Measurements from ENCODE around the gene MLIP. TPM values are rescaled to one million over a fixed set of nuclear protein-coding genes. Genes with fewer than 3 reads are reported as not detected.
"Not testable (repeated sequence)": the region's sequence is repeated elsewhere in the genome, so short reads cannot be mapped to it uniquely, and the experiment has no call there.

MLIP gene
- not detected for total RNA-seq

- ChIA-PET POLR2A (no interaction called here), CTCF (no interaction called here)
- Mint-ChIP-seq H3K9me3 (no peaks in the 10 kb centered on the region), H3K27me3 (no peaks in the 10 kb centered on the region), H3K4me1 (no peaks in the 10 kb centered on the region), H3K27ac (no peak within 1 kb of the TSS), H3K36me3 (ENCODE audit: low read depth) (no peaks in the 10 kb centered on the region), H3K4me3 (no peak within 1 kb of the TSS)
- DNase-seq: no peak
Measured at GRCh38 chr6:54111341-54112045, at the start of gene MLIP. Gene MLIP (plus strand): TSS chr6:54111443. CDS start chr6:54111480, 37 bp downstream.

DNA sequence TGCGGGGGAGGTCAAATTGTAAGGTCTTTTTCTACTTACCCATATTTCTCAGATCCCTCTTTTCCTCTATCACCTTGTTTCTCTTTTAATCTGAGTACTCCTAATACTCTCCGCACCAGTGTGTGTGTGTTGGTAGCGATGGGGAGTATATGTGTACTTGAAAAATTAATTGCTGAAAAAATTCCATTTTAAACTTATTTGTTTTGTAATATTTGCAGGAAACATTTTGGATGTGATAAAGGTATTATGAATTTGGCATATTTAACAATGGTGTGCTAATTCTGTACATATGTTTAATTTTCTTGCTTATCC lies 48.1 kb upstream of the MLIP start:
- CTCF ChIA-PET: no interaction called here

DNA sequence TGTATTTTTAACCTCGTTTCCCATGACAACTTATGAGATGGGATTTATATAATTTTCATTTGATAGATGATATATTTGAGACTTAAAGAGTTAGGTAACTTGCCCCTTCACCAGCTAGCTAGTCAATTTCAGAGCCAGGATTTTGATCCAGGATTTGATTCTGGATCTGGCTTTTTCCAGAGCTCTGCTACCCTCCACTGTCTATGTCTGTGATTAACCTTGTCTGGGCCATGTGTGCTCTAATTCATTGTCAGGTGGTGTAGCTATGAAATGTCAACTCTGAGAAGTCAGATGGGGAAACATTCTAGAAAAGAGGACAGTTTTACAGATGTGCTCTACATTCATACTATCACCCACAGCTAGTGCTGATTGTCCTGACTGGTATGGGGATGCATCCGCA lies 42.5 kb upstream of the MLIP start:
- Mint-ChIP-seq H3K27ac (no peak overlapping the region), H3K9me3 (no peaks in the 10 kb centered on the region), H3K4me1 (no peaks in the 10 kb centered on the region), H3K4me3 (no peak overlapping the region), H3K36me3 (ENCODE audit: low read depth) (no peaks in the 10 kb centered on the region), H3K27me3 (no peaks in the 10 kb centered on the region)
- no peak for DNase-seq
- ChIA-PET POLR2A (no interaction called here), CTCF (no interaction called here)

More for the DNA sequence above, 48.1 kb upstream of the MLIP start:
- Mint-ChIP-seq H3K27me3 (no peaks in the 10 kb centered on the region), H3K36me3 (ENCODE audit: low read depth) (no peaks in the 10 kb centered on the region), H3K27ac (no peak overlapping the region), H3K9me3 (no peaks in the 10 kb centered on the region), H3K4me3 (no peak overlapping the region), H3K4me1 (no peaks in the 10 kb centered on the region)
- DNase-seq: no peak
- POLR2A ChIA-PET: no interaction called here

GRCh38 chr6:54070025-54070424 lies 41.2 kb upstream of the MLIP start:
- CTCF ChIA-PET: no interaction called here
- Mint-ChIP-seq H3K4me1 (no peaks in the 10 kb centered on the region), H3K4me3 (no peak overlapping the region), H3K9me3 (no peaks in the 10 kb centered on the region), H3K27me3 (no peaks in the 10 kb centered on the region), H3K36me3 (ENCODE audit: low read depth) (no peaks in the 10 kb centered on the region), H3K27ac (no peak overlapping the region)
- POLR2A ChIA-PET: no interaction called here
- DNase-seq: no peak

DNA sequence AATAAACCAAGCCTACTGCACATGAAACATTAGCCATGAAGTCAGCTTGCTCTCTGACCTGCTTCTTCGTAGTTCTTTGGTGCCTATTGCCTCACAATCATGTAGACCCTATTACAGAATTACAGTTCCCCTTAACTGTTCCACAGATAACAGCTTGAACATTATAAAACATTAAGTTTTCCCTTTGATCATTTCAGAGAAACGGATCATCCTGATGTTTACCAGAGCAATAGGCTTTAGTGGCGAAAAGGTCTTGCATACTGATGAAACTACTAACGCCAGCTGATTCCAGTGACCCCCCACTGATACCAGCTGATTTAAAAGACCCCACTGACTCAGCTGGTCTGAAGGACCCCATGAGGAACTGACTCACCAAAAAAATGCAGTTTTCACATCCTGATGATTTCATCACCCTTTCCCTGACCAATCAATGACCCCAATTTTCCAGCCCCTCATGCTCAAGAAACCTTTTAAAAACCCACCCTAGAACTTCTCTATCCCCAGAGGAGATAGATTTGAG lies 39.4 kb upstream of the MLIP start:
- Mint-ChIP-seq H3K27me3 (no peaks in the 10 kb centered on the region), H3K9me3 (no peaks in the 10 kb centered on the region), H3K4me3 (no peak overlapping the region), H3K27ac (no peak overlapping the region), H3K36me3 (ENCODE audit: low read depth) (no peaks in the 10 kb centered on the region), H3K4me1 (no peaks in the 10 kb centered on the region)
- CTCF ChIA-PET: no interaction called here
- POLR2A ChIA-PET: no interaction called here
- DNase-seq: no peak

DNA sequence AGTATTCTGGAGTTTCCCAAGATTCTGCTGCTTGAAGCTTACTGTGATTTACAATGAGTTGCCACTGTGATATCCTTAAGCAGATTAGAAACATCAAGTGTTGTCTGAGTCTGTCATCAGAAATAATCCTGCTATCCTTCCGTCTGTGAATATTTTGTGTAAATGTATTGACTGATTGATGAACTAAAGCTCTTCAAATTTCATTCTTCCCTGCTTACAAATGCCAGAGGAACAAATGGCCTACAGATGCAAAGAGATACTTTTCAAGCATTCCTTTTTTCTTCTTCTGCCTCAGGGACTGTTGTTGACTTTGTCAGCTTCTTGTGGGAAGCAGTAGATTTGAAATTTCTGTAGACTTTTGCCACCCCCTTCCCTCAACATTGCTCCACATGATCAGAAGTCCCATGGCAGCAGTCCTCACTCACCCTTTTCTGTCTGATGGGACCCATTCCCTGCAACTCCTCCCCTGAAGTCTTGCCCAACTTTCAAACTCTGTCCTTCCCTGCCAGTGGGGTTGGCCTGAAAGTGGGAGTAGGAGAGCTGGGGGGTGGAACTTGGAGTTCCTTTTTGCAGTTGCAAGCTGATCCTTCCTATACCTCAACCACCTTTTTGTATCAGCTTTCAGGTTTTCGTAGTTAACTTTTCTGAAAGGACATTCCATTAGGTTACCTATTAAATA lies 38.5 kb upstream of the MLIP start:
- no peak for DNase-seq
- no peaks in the 10 kb centered on the region for H3K36me3 Mint-ChIP-seq (ENCODE audit: low read depth)
- ChIA-PET POLR2A (no interaction called here), CTCF (no interaction called here)
- no peak overlapping the region for H3K4me3 Mint-ChIP-seq
- H3K27me3 Mint-ChIP-seq: no peaks in the 10 kb centered on the region
- no peaks in the 10 kb centered on the region for H3K9me3 Mint-ChIP-seq
- no peak overlapping the region for H3K27ac Mint-ChIP-seq
- H3K4me1 Mint-ChIP-seq: no peaks in the 10 kb centered on the region

- Mint-ChIP-seq H3K27ac (no peak overlapping the region), H3K4me3 (no peak overlapping the region), H3K36me3 (ENCODE audit: low read depth) (no peaks in the 10 kb centered on the region), H3K9me3 (no peaks in the 10 kb centered on the region), H3K27me3 (no peaks in the 10 kb centered on the region), H3K4me1 (no peaks in the 10 kb centered on the region)
- POLR2A ChIA-PET: no interaction called here
- CTCF ChIA-PET: no interaction called here
- no peak for DNase-seq
Measured at GRCh38 chr6:54073487-54073886, 37.8 kb upstream of the MLIP start.

- ChIA-PET CTCF (no interaction called here), POLR2A (no interaction called here)
- Mint-ChIP-seq H3K27me3 (no peaks in the 10 kb centered on the region), H3K27ac (no peak overlapping the region), H3K9me3 (no peaks in the 10 kb centered on the region), H3K4me3 (no peak overlapping the region), H3K36me3 (ENCODE audit: low read depth) (no peaks in the 10 kb centered on the region), H3K4me1 (no peaks in the 10 kb centered on the region)
- no peak for DNase-seq
Measured at GRCh38 chr6:54074109-54074508, 37.1 kb upstream of the MLIP start.

- Mint-ChIP-seq H3K36me3 (ENCODE audit: low read depth) (no peaks in the 10 kb centered on the region), H3K27ac (no peak overlapping the region), H3K4me3 (no peak overlapping the region), H3K4me1 (no peaks in the 10 kb centered on the region), H3K27me3 (peaks cover 1% of the 10 kb centered on the region), H3K9me3 (no peaks in the 10 kb centered on the region)
- DNase-seq: no peak
- ChIA-PET CTCF (no interaction called here), POLR2A (no interaction called here)
Measured at GRCh38 chr6:54074578-54075195, 36.6 kb upstream of the MLIP start.

- H3K4me3 Mint-ChIP-seq: no peak overlapping the region
- no peak for DNase-seq
- H3K36me3 Mint-ChIP-seq (ENCODE audit: low read depth): no peaks in the 10 kb centered on the region
- no peak overlapping the region for H3K27ac Mint-ChIP-seq
- ChIA-PET CTCF (no interaction called here), POLR2A (no interaction called here)
- H3K9me3 Mint-ChIP-seq: no peaks in the 10 kb centered on the region
- H3K27me3 Mint-ChIP-seq: peaks cover 2% of the 10 kb centered on the region
- no peaks in the 10 kb centered on the region for H3K4me1 Mint-ChIP-seq
Measured at GRCh38 chr6:54076159-54076789, 35.0 kb upstream of the MLIP start.

GRCh38 chr6:54081499-54081898 lies 29.7 kb upstream of the MLIP start:
- H3K27me3 Mint-ChIP-seq; CTCF ChIA-PET; DNase-seq; H3K4me1 Mint-ChIP-seq; H3K9me3 Mint-ChIP-seq; H3K36me3 Mint-ChIP-seq (ENCODE audit: low read depth); H3K4me3 Mint-ChIP-seq; H3K27ac Mint-ChIP-seq; POLR2A ChIA-PET: not testable (repeated sequence)

- Mint-ChIP-seq H3K36me3 (ENCODE audit: low read depth) (no peaks in the 10 kb centered on the region), H3K9me3 (no peaks in the 10 kb centered on the region), H3K27ac (no peak overlapping the region), H3K27me3 (peaks cover 3% of the 10 kb centered on the region), H3K4me1 (no peaks in the 10 kb centered on the region), H3K4me3 (no peak overlapping the region)
- CTCF ChIA-PET: no interaction called here
- POLR2A ChIA-PET: no interaction called here
- no peak for DNase-seq
Measured at GRCh38 chr6:54083287-54083686, 28.0 kb upstream of the MLIP start.

- no peak overlapping the region for H3K27ac Mint-ChIP-seq
- ChIA-PET POLR2A (no interaction called here), CTCF (no interaction called here)
- no peaks in the 10 kb centered on the region for H3K36me3 Mint-ChIP-seq (ENCODE audit: low read depth)
- H3K4me1 Mint-ChIP-seq: no peaks in the 10 kb centered on the region
- no peak overlapping the region for H3K4me3 Mint-ChIP-seq
- no peak for DNase-seq
- no peaks in the 10 kb centered on the region for H3K9me3 Mint-ChIP-seq
- peaks cover 3% of the 10 kb centered on the region for H3K27me3 Mint-ChIP-seq
Measured at GRCh38 chr6:54084231-54084630, 27.0 kb upstream of the MLIP start.
